WTC11 (cell line): ENCODE measurements around the gene STXBP6. TPM values are rescaled to one million over a fixed set of nuclear protein-coding genes. Genes with fewer than 3 reads are reported as not detected.

Experiments used
- ATAC-seq: fragments of 200-7000 bp; cut with Tn5 transposase; 2 replicates; pipeline ENCODE4 v1.10.0; 2021; ENCODE audit warnings: mild to moderate bottlenecking, moderate library complexity
- CTCF ChIA-PET: fragments of 300-600 bp; sonication (Branson Sonifier 250); formaldehyde crosslinking; loops from one replicate; lab custom pipeline; 2021; ENCODE audit warnings: antibody characterized with exemption; lab: Charles Lee
- POLR2A ChIA-PET: fragments of 350-600 bp; sonication (Branson Sonifier 250); formaldehyde crosslinking; loops from one replicate; lab custom pipeline; 2021; ENCODE audit warnings: antibody characterized with exemption; lab: Charles Lee
- DNase-seq: peaks from one replicate; pipeline ENCODE4 v3.0.0; 2021; ENCODE audit warnings: low spot score
- H3K27ac Mint-ChIP-seq: 2 replicates; pipeline ENCODE4 v1.8.0; 2021; ENCODE audit warnings: mixed read lengths
- H3K27me3 Mint-ChIP-seq: 2 replicates; pipeline ENCODE4 v1.8.0; 2021; ENCODE audit warnings: low read depth, mild to moderate bottlenecking, moderate library complexity, mixed read lengths
- H3K36me3 Mint-ChIP-seq: 2 replicates; pipeline ENCODE4 v1.8.0; 2021; ENCODE audit warnings: mixed read lengths
- H3K4me1 Mint-ChIP-seq: 2 replicates; pipeline ENCODE4 v1.8.0; 2022; ENCODE audit warnings: mixed read lengths
- H3K4me3 Mint-ChIP-seq: 2 replicates; pipeline ENCODE4 v1.8.0; 2021; ENCODE audit warnings: mild to moderate bottlenecking, moderate library complexity, mixed read lengths
- H3K9me3 Mint-ChIP-seq: 2 replicates; pipeline ENCODE4 v1.8.0; 2021; ENCODE audit warnings: mixed read lengths
- AFF4 ChIP-seq: sonication (generic); formaldehyde crosslinking; IDR thresholded peaks from 2 replicates; pipeline ENCODE4 v1.8.1; 2023; ENCODE audit warnings: mild to moderate bottlenecking, missing genetic modification reagents, borderline replicate concordance
- CREB1 ChIP-seq: sonication (generic); formaldehyde crosslinking; IDR thresholded peaks from 2 replicates; pipeline ENCODE4 v1.8.0; 2023; ENCODE audit warnings: mild to moderate bottlenecking, missing genetic modification reagents
- CREM ChIP-seq: sonication (generic); formaldehyde crosslinking; IDR thresholded peaks from 2 replicates; pipeline ENCODE4 v1.8.1; 2022; ENCODE audit warnings: mild to moderate bottlenecking, missing genetic modification reagents, moderate library complexity
- CTCF ChIP-seq: fragments of 200-600 bp; IDR thresholded peaks from 2 replicates; pipeline ENCODE4 v1.8.0; 2022; ENCODE audit warnings: antibody characterized with exemption
- FOXP1 ChIP-seq: sonication (generic); formaldehyde crosslinking; IDR thresholded peaks from 2 replicates; pipeline ENCODE4 v1.8.0; 2022; ENCODE audit warnings: missing genetic modification reagents, mild to moderate bottlenecking, moderate library complexity, borderline replicate concordance
- HMGXB4 ChIP-seq: sonication (generic); formaldehyde crosslinking; IDR thresholded peaks from 2 replicates; pipeline ENCODE4 v1.8.1; 2023; ENCODE audit warnings: mild to moderate bottlenecking, moderate library complexity, missing genetic modification reagents
- IRF2 ChIP-seq: sonication (generic); formaldehyde crosslinking; IDR thresholded peaks from 2 replicates; pipeline ENCODE4 v1.8.0; 2022; ENCODE audit warnings: low read depth, missing genetic modification reagents, borderline replicate concordance
- JAZF1 ChIP-seq: fragments of 250-450 bp; sonication (Bioruptor Pico); IDR thresholded peaks from 2 replicates; pipeline ENCODE4 v1.9.0; 2021; ENCODE audit warnings: moderate library complexity, mild to moderate bottlenecking, inconsistent platforms
- NR2C2 ChIP-seq: sonication (generic); formaldehyde crosslinking; IDR thresholded peaks from 2 replicates; pipeline ENCODE4 v1.8.0; 2022; ENCODE audit warnings: mild to moderate bottlenecking, missing genetic modification reagents
- OVOL2 ChIP-seq: fragments of 250-450 bp; sonication (Bioruptor Pico); IDR thresholded peaks from 2 replicates; pipeline ENCODE4 v1.9.0; 2021; ENCODE audit warnings: mild to moderate bottlenecking, borderline replicate concordance
- SMAD3 ChIP-seq: sonication (generic); formaldehyde crosslinking; IDR thresholded peaks from 2 replicates; pipeline ENCODE4 v1.8.0; 2022; ENCODE audit warnings: missing genetic modification reagents, mild to moderate bottlenecking, borderline replicate concordance
- STAT6 ChIP-seq: sonication (generic); formaldehyde crosslinking; conservative IDR thresholded peaks from 2 replicates; pipeline ENCODE4 v1.8.1; 2023; ENCODE audit warnings: mild to moderate bottlenecking, low read depth, missing genetic modification reagents, moderate library complexity
- TCF7 ChIP-seq: sonication (generic); formaldehyde crosslinking; IDR thresholded peaks from 2 replicates; pipeline ENCODE4 v1.8.0; 2022; ENCODE audit warnings: mild to moderate bottlenecking, low read depth, missing genetic modification reagents, moderate library complexity
- TP53 ChIP-seq: sonication (generic); formaldehyde crosslinking; IDR thresholded peaks from 2 replicates; pipeline ENCODE4 v1.8.1; 2023; ENCODE audit warnings: mild to moderate bottlenecking, missing genetic modification reagents
- ZBTB43 ChIP-seq: sonication (generic); formaldehyde crosslinking; IDR thresholded peaks from 2 replicates; pipeline ENCODE4 v1.8.1; 2023; ENCODE audit warnings: mild to moderate bottlenecking, missing genetic modification reagents
- ZNF281 ChIP-seq: sonication (generic); formaldehyde crosslinking; IDR thresholded peaks from 2 replicates; pipeline ENCODE4 v1.8.0; 2023; ENCODE audit warnings: mild to moderate bottlenecking, missing genetic modification reagents
- ZNF416 ChIP-seq: fragments of 250-450 bp; sonication (Bioruptor Pico); IDR thresholded peaks from 2 replicates; pipeline ENCODE4 v1.9.0; 2021; ENCODE audit warnings: mild to moderate bottlenecking, inconsistent platforms
- ZNF671 ChIP-seq: fragments of 250-450 bp; sonication (Bioruptor Pico); IDR thresholded peaks from 2 replicates; pipeline ENCODE4 v1.8.0; 2021; ENCODE audit warnings: mild to moderate bottlenecking
- total RNA-seq: library from RNA; stranded (reverse); gene quantifications from 3 replicates; pipeline ENCODE4 v1.2.3, GENCODE V29; 2021

The STXBP6 gene
- total RNA-seq, 1 experiment from 2014 or later = 4.2 TPM

- H3K36me3 Mint-ChIP-seq = no peaks in the 10 kb centered on the region
- DNase-seq (no peak), ATAC-seq (no peak)
- H3K9me3 Mint-ChIP-seq = peaks cover 13% of the 10 kb centered on the region
- POLR2A ChIA-PET = interaction anchor here (0.6 kb wide), 1 partner anchor 139 kb away, joined by 3 read pairs; no protein-coding TSS in a partner anchor
- no peak overlapping the region for H3K4me3 Mint-ChIP-seq
- H3K27ac Mint-ChIP-seq = no peak overlapping the region
- no peak for TF ChIP-seq OVOL2 (CRISPR knock-in tag)
- no peak for TF ChIP-seq CREB1 (CRISPR knock-in tag)
- TF ChIP-seq STAT6 = no peak
- TF ChIP-seq ZNF281 (CRISPR knock-in tag) = no peak
- TF ChIP-seq IRF2 (CRISPR knock-in tag) = no peak
- no peak for TF ChIP-seq ZBTB43
- no peak for TF ChIP-seq FOXP1 (CRISPR knock-in tag)
- no peak for TF ChIP-seq ZNF671 (CRISPR knock-in tag)
- no peak for TF ChIP-seq CTCF
- TF ChIP-seq CREM (CRISPR knock-in tag) = no peak
- no peak for TF ChIP-seq JAZF1 (CRISPR knock-in tag)
- TF ChIP-seq TP53 (CRISPR knock-in tag) = no peak
- no peak for TF ChIP-seq AFF4 (CRISPR knock-in tag)
- no peak for TF ChIP-seq NR2C2 (CRISPR knock-in tag)
- TF ChIP-seq HMGXB4 (CRISPR knock-in tag) = no peak
- no peak for TF ChIP-seq SMAD3 (CRISPR knock-in tag)
- no peak for TF ChIP-seq ZNF416 (CRISPR knock-in tag)
- TF ChIP-seq TCF7 (CRISPR knock-in tag) = no peak
- H3K27me3 Mint-ChIP-seq = no peaks in the 10 kb centered on the region
- CTCF ChIA-PET = no interaction called here
- H3K4me1 Mint-ChIP-seq = no peaks in the 10 kb centered on the region
Measured at GRCh38 chr14:24895243-24895583, 154.7 kb downstream of the STXBP6 start.
